ENCODE data around the gene ADAM19.

Gene ADAM19

GRCh38 chr5:157457391-157457790 lies 118.2 kb downstream of the ADAM19 start:
- Histone ChIP-seq H3K27me3 (ENCODE audit: insufficient read depth, low read length) (peaks cover 26% of the 10 kb centered on the region), H3K4me1 (ENCODE audit: control insufficient read depth, insufficient read depth, low read length, unreplicated experiment) (no peaks in the 10 kb centered on the region), H3K36me3 (ENCODE audit: insufficient read depth, low read length) (no peaks in the 10 kb centered on the region), H2AFZ (ENCODE audit: low read length, unreplicated experiment) (no peak overlapping the region), H3K4me3 (ENCODE audit: low read depth, low read length) (no peak overlapping the region), H3K27ac (ENCODE audit: low read depth, low read length) (no peak overlapping the region), H3K79me2 (ENCODE audit: control insufficient read depth, insufficient read depth, low read length, unreplicated experiment) (no peaks in the 10 kb centered on the region)

GRCh38 chr5:157456301-157456700 lies 119.3 kb downstream of the ADAM19 start:
- H3K36me3 ChIP-seq (ENCODE audit: insufficient read depth, low read length): no peaks in the 10 kb centered on the region
- H3K27me3 ChIP-seq (ENCODE audit: insufficient read depth, low read length): peaks cover 23% of the 10 kb centered on the region
- no peaks in the 10 kb centered on the region for H3K79me2 ChIP-seq (ENCODE audit: control insufficient read depth, insufficient read depth, low read length, unreplicated experiment)
- no peak overlapping the region for H2AFZ ChIP-seq (ENCODE audit: low read length, unreplicated experiment)
- H3K27ac ChIP-seq (ENCODE audit: low read depth, low read length): no peak overlapping the region
- no peak overlapping the region for H3K4me3 ChIP-seq (ENCODE audit: low read depth, low read length)
- no peaks in the 10 kb centered on the region for H3K4me1 ChIP-seq (ENCODE audit: control insufficient read depth, insufficient read depth, low read length, unreplicated experiment)

GRCh38 chr5:157455057-157455456 lies 120.5 kb downstream of the ADAM19 start:
- Histone ChIP-seq H3K27ac (ENCODE audit: low read depth, low read length) (no peak overlapping the region), H3K36me3 (ENCODE audit: insufficient read depth, low read length) (no peaks in the 10 kb centered on the region), H3K4me1 (ENCODE audit: control insufficient read depth, insufficient read depth, low read length, unreplicated experiment) (no peaks in the 10 kb centered on the region), H3K79me2 (ENCODE audit: control insufficient read depth, insufficient read depth, low read length, unreplicated experiment) (no peaks in the 10 kb centered on the region), H3K4me3 (ENCODE audit: low read depth, low read length) (no peak overlapping the region), H3K27me3 (ENCODE audit: insufficient read depth, low read length) (peaks cover 11% of the 10 kb centered on the region; the same call in 1 of the 2 replicates), H2AFZ (ENCODE audit: low read length, unreplicated experiment) (no peak overlapping the region)

GRCh38 chr5:157454273-157454672 lies 121.3 kb downstream of the ADAM19 start:
- Histone ChIP-seq H3K4me3 (ENCODE audit: low read depth, low read length) (no peak overlapping the region), H2AFZ (ENCODE audit: low read length, unreplicated experiment) (no peak overlapping the region), H3K4me1 (ENCODE audit: control insufficient read depth, insufficient read depth, low read length, unreplicated experiment) (no peaks in the 10 kb centered on the region), H3K36me3 (ENCODE audit: insufficient read depth, low read length) (no peaks in the 10 kb centered on the region), H3K27ac (ENCODE audit: low read depth, low read length) (no peak overlapping the region), H3K79me2 (ENCODE audit: control insufficient read depth, insufficient read depth, low read length, unreplicated experiment) (no peaks in the 10 kb centered on the region), H3K27me3 (ENCODE audit: insufficient read depth, low read length) (0 out of 2 replicates have a peak, but pooled peaks cover 7% of the 10 kb centered on the region)

GRCh38 chr5:157451806-157452205 lies 123.8 kb downstream of the ADAM19 start:
- Histone ChIP-seq H3K27ac (ENCODE audit: low read depth, low read length) (no peak overlapping the region), H3K27me3 (ENCODE audit: insufficient read depth, low read length) (0 out of 2 replicates have a peak, but pooled peaks cover 7% of the 10 kb centered on the region), H2AFZ (ENCODE audit: low read length, unreplicated experiment) (no peak overlapping the region), H3K36me3 (ENCODE audit: insufficient read depth, low read length) (no peaks in the 10 kb centered on the region), H3K4me1 (ENCODE audit: control insufficient read depth, insufficient read depth, low read length, unreplicated experiment) (no peaks in the 10 kb centered on the region), H3K4me3 (ENCODE audit: low read depth, low read length) (no peak overlapping the region), H3K79me2 (ENCODE audit: control insufficient read depth, insufficient read depth, low read length, unreplicated experiment) (no peaks in the 10 kb centered on the region)

- H3K36me3 ChIP-seq (ENCODE audit: insufficient read depth, low read length): no peaks in the 10 kb centered on the region
- no peak overlapping the region for H3K27ac ChIP-seq (ENCODE audit: low read depth, low read length)
- no peaks in the 10 kb centered on the region for H3K79me2 ChIP-seq (ENCODE audit: control insufficient read depth, insufficient read depth, low read length, unreplicated experiment)
- H3K4me1 ChIP-seq (ENCODE audit: control insufficient read depth, insufficient read depth, low read length, unreplicated experiment): no peaks in the 10 kb centered on the region
- no peak overlapping the region for H3K4me3 ChIP-seq (ENCODE audit: low read depth, low read length)
- 0 out of 2 replicates have a peak, but pooled peaks cover 7% of the 10 kb centered on the region for H3K27me3 ChIP-seq (ENCODE audit: insufficient read depth, low read length)
- no peak overlapping the region for H2AFZ ChIP-seq (ENCODE audit: low read length, unreplicated experiment)
Measured at GRCh38 chr5:157450024-157450423, 125.6 kb downstream of the ADAM19 start.

GRCh38 chr5:157449011-157449723 lies 126.4 kb downstream of the ADAM19 start:
- no peak overlapping the region for H3K4me3 ChIP-seq (ENCODE audit: low read depth, low read length)
- H3K36me3 ChIP-seq (ENCODE audit: insufficient read depth, low read length): no peaks in the 10 kb centered on the region
- no peak overlapping the region for H3K27ac ChIP-seq (ENCODE audit: low read depth, low read length)
- 0 out of 2 replicates have a peak, but pooled peaks cover 2% of the 10 kb centered on the region for H3K27me3 ChIP-seq (ENCODE audit: insufficient read depth, low read length)
- H2AFZ ChIP-seq (ENCODE audit: low read length, unreplicated experiment): no peak overlapping the region
- no peaks in the 10 kb centered on the region for H3K4me1 ChIP-seq (ENCODE audit: control insufficient read depth, insufficient read depth, low read length, unreplicated experiment)
- H3K79me2 ChIP-seq (ENCODE audit: control insufficient read depth, insufficient read depth, low read length, unreplicated experiment): no peaks in the 10 kb centered on the region

GRCh38 chr5:157447201-157447637 lies 128.4 kb downstream of the ADAM19 start:
- Histone ChIP-seq H3K27ac (ENCODE audit: low read depth, low read length) (no peak overlapping the region), H3K79me2 (ENCODE audit: control insufficient read depth, insufficient read depth, low read length, unreplicated experiment) (no peaks in the 10 kb centered on the region), H3K27me3 (ENCODE audit: insufficient read depth, low read length) (no peaks in the 10 kb centered on the region), H2AFZ (ENCODE audit: low read length, unreplicated experiment) (no peak overlapping the region), H3K4me1 (ENCODE audit: control insufficient read depth, insufficient read depth, low read length, unreplicated experiment) (no peaks in the 10 kb centered on the region), H3K4me3 (ENCODE audit: low read depth, low read length) (no peak overlapping the region), H3K36me3 (ENCODE audit: insufficient read depth, low read length) (no peaks in the 10 kb centered on the region)

- Histone ChIP-seq H3K36me3 (ENCODE audit: insufficient read depth, low read length) (no peaks in the 10 kb centered on the region), H2AFZ (ENCODE audit: low read length, unreplicated experiment) (no peak overlapping the region), H3K79me2 (ENCODE audit: control insufficient read depth, insufficient read depth, low read length, unreplicated experiment) (no peaks in the 10 kb centered on the region), H3K4me3 (ENCODE audit: low read depth, low read length) (no peak overlapping the region), H3K4me1 (ENCODE audit: control insufficient read depth, insufficient read depth, low read length, unreplicated experiment) (no peaks in the 10 kb centered on the region), H3K27me3 (ENCODE audit: insufficient read depth, low read length) (no peaks in the 10 kb centered on the region), H3K27ac (ENCODE audit: low read depth, low read length) (no peak overlapping the region)
Measured at GRCh38 chr5:157446412-157446935, 129.1 kb downstream of the ADAM19 start.

GRCh38 chr5:157445745-157446411 lies 129.7 kb downstream of the ADAM19 start:
- Histone ChIP-seq H3K79me2 (ENCODE audit: control insufficient read depth, insufficient read depth, low read length, unreplicated experiment) (no peaks in the 10 kb centered on the region), H3K27ac (ENCODE audit: low read depth, low read length) (no peak overlapping the region), H2AFZ (ENCODE audit: low read length, unreplicated experiment) (no peak overlapping the region), H3K4me1 (ENCODE audit: control insufficient read depth, insufficient read depth, low read length, unreplicated experiment) (no peaks in the 10 kb centered on the region), H3K27me3 (ENCODE audit: insufficient read depth, low read length) (no peaks in the 10 kb centered on the region), H3K36me3 (ENCODE audit: insufficient read depth, low read length) (no peaks in the 10 kb centered on the region), H3K4me3 (ENCODE audit: low read depth, low read length) (no peak overlapping the region)

GRCh38 chr5:157444224-157444623 lies 131.4 kb downstream of the ADAM19 start:
- Histone ChIP-seq H3K4me3 (ENCODE audit: low read depth, low read length) (no peak overlapping the region), H2AFZ (ENCODE audit: low read length, unreplicated experiment) (no peak overlapping the region), H3K79me2 (ENCODE audit: control insufficient read depth, insufficient read depth, low read length, unreplicated experiment) (no peaks in the 10 kb centered on the region), H3K27ac (ENCODE audit: low read depth, low read length) (no peak overlapping the region), H3K36me3 (ENCODE audit: insufficient read depth, low read length) (no peaks in the 10 kb centered on the region), H3K27me3 (ENCODE audit: insufficient read depth, low read length) (no peaks in the 10 kb centered on the region), H3K4me1 (ENCODE audit: control insufficient read depth, insufficient read depth, low read length, unreplicated experiment) (no peaks in the 10 kb centered on the region)

All from ACC112 (cell line).